Hematopoietic multipotent progenitor cell treated with erythropoietin and hydrocortisone succinate and interleukin-3 and kit ligand, for 15 days (in vitro differentiated cells): ENCODE results near the gene KCNK17.

Source experiments
- DNase-seq: peaks from one replicate; pipeline ENCODE4 v3.0.0-alpha.2; 2015; ENCODE audit warnings: low spot score

Gene KCNK17, protein sequence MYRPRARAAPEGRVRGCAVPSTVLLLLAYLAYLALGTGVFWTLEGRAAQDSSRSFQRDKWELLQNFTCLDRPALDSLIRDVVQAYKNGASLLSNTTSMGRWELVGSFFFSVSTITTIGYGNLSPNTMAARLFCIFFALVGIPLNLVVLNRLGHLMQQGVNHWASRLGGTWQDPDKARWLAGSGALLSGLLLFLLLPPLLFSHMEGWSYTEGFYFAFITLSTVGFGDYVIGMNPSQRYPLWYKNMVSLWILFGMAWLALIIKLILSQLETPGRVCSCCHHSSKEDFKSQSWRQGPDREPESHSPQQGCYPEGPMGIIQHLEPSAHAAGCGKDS

GRCh38 chr6:39314273-39314795, at the start of gene KCNK17:
Gene KCNK17 (minus strand): TSS chr6:39314419. CDS start chr6:39314320, 99 bp downstream.
- no peak for DNase-seq

DNA sequence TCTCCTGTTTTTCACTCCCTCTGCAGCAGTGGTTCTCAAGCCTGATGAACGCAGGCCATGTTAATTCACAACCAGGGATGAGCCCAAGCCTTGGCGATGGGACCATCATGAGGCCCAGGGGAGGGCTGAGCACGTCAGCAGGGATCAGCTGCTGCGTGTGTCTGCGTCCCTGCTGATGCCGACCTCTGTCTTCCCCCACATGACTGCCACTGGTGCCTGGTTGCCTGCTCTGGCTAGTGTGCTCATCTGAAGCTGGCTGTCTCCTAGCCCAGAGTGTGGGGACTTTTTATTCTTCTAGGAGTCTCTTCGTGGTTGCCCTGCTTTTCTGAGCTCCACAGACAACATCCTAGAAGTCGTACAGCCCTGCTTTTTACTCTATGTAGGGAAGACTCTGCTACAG, 49.1 kb upstream of the KCNK17 start:
- DNase-seq = no peak

- DNase-seq = no peak
Observed at GRCh38 chr6:39362487-39362865, 48.3 kb upstream of the KCNK17 start.

GRCh38 chr6:39361657-39362486, 47.7 kb upstream of the KCNK17 start:
- DNase-seq = peak; percentile 21

DNA sequence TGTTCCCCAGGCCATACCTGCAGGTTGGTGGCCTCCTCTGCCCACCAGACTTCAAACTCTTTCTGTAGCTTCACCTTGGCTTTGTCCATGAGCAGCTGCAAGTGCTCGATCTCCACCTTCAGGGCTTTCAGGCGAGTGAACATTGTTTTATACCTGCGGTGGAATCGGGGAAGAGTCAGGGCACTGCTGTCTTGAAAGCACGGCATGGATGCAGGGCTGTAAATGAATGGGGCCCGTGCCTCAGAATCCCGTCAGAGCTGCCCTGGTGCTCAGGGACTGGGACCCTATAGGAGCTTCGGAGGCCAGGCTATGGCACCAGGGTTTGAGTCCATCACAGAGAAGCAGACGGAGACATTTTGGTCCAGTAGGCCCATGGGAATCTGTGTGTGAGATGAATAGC, 46.2 kb upstream of the KCNK17 start:
- no peak for DNase-seq

DNA sequence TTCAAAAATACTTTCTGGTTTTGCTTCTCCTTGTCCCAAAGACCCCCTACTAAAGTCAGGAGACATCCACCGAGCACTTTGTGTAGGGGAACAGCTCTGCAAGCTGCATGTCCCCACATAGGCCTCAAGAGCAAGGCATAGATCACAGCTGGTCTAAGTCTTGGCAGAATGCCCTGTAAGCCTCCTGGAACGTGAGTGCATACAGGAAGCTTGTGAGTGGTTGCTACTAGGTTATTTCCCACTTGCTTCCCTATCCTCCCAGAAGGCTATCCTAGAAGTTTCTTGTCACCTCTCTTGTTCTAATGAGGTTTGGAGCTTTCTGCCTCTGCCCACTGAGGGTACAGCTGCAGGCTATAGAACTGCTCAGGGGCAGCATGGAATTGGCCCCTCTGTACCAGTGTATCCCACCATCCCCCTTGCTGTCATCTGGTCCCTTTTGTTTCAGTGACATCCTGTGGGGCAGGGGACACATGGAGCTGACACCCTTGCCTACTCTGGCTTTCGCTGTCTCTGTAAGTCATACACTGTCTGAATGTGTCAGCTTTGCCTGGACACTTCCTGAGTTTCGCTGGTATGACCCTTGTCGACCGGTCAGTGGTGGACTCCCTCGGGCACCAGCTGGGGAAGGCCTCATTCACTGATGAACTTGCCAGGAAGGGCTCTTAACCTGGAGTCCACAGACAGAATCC, 43.9 kb upstream of the KCNK17 start:
- no peak for DNase-seq

DNA sequence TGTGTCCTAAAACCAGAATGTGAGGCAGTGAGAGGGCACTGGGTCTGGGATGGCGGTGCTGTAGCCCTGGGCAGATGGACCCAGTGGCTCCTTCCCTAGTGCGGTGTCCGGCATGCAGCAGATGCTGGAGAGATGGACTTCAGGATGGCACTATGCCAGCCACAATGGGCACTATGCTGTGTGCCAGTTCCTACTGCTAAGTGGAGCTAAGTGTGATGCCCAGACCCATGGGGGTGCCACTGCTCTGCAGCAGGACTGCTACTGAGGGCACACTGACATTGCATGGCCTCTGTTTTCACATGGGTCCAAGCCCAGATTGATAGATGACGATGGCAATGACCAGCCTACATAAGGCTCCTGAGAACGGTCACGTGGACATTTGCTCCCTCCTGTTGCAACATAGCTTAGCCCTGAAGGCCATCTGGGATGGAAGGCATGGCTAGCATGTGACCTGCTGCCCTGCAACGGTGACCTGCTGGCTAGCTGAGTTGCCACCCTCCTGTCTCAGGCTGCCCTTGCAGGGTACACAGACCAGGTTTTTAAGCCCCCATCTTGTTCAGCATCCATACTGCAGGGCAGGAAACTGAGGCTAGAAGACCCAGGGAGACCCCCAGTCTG, 39.6 kb upstream of the KCNK17 start:
- DNase-seq = no peak

DNA sequence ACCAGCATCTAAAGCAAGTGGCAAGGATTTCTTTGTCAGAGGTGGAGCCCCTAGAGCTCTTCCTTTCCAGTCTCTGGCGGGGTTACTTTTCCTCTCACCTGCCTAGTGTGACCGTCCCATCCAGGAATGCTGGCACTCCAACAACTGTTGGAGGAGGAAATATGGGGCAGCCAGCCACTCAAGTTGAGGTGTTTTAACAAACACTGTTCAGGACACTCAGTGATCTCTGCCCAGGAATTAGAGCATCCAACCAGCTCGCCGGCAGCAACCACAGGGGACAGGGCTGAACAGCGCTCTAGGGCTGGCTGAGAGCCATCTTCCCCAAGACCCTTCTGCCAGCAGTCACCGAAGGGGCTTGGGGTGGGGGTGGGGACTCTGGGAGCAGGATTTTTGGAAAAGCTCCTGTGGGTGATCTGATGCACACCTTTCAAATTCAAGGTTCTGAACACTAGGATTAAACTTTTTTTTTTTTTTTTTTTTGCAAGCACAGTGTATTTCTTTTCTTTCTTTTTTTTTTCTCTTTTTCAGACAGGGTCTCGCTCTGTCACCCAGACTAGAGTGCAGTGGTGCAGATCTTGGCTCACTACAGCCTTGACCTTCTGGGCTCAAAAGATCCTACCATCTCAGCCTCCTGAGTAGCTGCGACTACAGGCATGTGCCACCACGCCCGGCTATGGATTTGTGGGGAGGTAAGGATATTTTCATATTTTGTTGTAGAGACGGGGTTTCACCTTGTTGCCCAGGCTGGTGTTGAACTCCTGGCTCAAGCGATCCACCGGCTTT, 36.7 kb upstream of the KCNK17 start:
- no peak for DNase-seq

DNA sequence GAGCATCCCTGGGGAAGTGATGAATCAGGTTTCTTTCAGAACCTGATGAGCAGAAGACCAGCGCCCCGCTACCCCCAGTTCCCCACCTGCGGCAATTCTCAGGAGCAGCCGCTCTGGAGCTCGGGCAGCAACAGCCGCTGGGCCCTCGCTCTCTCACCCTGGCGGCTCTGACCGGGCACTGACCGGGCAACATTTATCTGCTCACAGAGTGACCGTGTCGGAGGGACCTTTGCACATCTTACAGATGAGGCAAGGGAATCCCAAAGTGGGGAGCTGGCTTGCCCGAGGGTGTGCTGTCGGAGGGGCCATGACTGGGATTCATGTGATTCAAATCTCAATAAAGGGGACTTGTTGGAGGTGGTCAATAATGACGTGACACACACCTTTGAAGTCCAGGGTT, 34.5 kb upstream of the KCNK17 start:
- DNase-seq = no peak

DNA sequence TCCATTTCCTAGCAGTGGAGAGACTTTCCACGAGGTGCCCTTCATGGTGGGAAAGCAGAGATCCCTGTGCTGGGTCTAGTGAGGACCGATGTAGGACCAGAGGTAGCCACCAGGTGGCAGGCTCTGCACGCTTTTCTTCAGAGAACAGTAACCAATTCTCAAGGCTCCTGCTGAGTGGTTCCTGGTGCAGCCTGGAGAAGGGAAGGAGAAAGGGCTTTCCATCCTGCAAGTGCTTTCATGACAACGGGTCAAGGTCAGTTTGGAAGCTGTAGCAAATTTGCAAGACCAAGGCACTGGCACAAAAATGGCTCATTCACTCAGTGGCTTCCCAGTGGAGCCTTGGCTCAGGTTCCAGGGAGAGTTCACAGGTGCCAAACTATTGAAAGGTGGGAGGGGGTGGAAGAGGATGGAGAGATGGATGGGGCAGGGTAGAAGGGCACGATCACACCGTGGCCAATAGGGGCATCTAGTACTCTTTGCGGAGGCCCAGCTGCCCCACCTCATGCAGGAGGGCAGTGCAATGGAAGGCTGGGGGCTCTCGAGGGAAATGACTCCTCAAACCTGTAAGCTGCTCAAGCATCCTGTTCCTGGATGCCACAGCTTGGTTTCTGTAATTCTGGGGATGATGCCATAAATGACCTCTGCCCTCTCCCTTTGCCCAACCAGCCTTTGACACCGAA, 33.8 kb upstream of the KCNK17 start:
- DNase-seq = peak; percentile 44

GRCh38 chr6:39347206-39347605, 33.0 kb upstream of the KCNK17 start:
- no peak for DNase-seq

GRCh38 chr6:39344821-39345280, 30.6 kb upstream of the KCNK17 start:
- no peak for DNase-seq

DNA sequence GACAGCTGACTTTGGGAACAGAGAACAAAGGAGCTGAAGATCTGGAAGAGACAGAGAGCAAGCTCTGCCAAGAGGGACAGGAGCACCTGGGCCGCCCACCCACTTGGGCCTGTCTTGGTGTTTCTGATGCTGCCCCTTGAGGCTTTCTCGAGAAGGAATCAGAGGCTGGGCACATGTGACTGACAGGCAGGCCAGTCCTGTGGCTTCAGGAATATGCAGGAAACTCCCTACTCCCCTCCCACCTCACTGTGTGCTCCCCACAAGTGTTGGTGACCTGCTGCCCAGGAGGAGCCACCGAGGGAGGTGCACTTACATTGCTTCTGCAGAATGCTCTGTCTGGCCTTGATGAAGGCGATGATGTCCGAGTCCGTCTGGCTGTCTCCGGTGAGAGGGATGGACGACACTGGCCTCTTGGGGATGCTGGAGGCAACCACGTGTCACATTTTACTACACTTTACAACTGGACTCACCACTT, 29.2 kb upstream of the KCNK17 start:
- DNase-seq = no peak

DNA sequence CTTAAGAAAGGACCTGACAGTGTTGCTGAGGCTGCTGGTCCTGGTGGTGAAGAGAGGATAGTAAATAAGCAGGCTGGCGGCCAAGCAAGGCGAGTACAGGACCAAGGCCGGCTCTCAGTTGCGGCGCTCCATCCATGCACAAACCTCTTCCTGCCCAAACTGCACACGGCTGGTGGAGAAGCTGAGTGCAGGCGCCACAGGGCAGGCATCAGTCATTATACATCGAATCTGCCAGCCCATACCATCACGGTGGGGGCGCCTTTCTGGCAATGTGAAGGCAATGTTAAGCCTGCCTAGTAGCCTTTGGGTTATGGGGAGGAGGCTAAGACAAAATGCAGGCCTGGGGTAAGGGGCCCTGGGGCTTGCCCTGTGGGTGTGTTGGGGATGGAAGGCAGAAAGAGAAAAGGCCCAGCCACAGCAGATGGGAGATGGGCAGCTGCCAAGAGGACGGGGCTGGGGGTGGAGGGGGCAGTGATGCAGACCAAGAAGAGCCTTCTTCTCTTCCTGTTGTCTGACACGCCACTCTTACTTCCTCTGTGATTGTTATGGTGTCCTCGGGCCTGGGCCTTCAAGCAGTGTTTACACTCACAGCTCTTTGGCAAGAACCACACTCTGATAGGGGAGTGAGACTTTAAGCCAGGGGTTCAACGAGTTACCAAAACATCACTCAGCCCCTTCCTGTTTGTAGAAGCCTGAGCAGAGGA, 28.6 kb upstream of the KCNK17 start:
- no peak for DNase-seq

DNA sequence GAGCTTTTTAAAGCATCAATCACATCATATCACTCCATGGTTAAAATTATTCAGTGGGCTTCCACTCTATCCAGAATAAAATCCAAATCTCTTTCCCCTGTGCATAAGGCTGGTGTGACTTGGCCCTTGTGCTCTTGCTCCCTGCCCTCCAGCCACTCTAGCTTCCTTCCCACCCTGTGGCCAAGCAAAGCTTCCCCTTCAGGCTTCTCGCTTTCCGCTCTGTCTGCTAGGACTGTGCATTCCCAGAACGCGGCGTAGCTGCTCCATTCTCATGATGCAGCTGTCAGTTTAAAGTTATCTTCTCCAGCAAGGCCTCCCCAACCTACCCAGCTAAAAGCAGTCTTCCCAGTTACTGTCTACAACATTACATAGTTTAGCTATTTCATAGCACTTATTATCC, 27.7 kb upstream of the KCNK17 start:
- no peak for DNase-seq

- no peak for DNase-seq
Observed at GRCh38 chr6:39341352-39341751, 27.1 kb upstream of the KCNK17 start.

GRCh38 chr6:39339868-39340550, 25.8 kb upstream of the KCNK17 start:
- DNase-seq = no peak

DNA sequence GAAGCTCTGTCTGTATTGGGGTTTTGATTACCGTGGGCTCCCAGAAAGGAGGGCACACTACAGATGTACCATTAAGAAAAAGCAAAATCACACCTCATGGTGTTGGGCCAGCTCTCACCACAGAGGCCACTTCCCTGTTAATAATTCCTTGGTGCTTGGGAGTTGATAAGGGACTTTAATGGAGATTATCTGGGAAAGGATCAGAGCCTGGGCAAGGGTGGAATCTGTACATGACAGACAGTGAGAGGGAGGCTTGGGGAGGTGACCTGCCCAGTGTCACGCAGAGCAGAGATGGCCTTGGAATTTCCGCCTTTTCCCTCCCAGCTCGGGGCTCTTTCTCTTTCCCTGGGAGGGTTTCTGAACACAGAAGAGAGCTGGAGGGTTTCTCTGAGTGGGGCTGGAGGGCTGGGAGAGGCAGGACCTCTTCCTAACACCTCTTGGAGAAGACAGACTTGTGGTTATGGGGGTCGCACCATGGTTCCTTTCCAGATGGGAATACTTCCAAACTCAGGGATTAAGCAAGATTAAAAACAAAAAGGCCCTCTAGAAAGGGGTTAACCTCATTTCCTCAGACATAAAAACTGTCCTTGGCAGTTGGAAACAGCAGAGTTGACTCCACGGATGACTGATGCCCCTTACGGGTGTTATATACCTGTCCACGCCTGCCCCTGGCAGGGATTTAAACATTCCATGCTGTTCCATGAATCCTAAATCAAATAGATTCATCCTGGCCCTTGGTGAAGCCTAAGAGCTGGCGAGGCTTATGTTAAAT, 25.1 kb upstream of the KCNK17 start:
- no peak for DNase-seq

- no peak for DNase-seq
Observed at GRCh38 chr6:39338397-39338796, 24.2 kb upstream of the KCNK17 start.
